GM12872 (cell line): ENCODE measurements around the gene DHRSX.

ENCODE experiments used
- TF ChIP-seq, protein P1 (sequence below): IDR thresholded peaks from 3 replicates; pipeline ENCODE4 v1.5.1; 2011; ENCODE audit warnings: low read depth, mild to moderate bottlenecking, low read length, moderate library complexity; ENCODE audit not compliant: insufficient read depth

Gene DHRSX

DNA sequence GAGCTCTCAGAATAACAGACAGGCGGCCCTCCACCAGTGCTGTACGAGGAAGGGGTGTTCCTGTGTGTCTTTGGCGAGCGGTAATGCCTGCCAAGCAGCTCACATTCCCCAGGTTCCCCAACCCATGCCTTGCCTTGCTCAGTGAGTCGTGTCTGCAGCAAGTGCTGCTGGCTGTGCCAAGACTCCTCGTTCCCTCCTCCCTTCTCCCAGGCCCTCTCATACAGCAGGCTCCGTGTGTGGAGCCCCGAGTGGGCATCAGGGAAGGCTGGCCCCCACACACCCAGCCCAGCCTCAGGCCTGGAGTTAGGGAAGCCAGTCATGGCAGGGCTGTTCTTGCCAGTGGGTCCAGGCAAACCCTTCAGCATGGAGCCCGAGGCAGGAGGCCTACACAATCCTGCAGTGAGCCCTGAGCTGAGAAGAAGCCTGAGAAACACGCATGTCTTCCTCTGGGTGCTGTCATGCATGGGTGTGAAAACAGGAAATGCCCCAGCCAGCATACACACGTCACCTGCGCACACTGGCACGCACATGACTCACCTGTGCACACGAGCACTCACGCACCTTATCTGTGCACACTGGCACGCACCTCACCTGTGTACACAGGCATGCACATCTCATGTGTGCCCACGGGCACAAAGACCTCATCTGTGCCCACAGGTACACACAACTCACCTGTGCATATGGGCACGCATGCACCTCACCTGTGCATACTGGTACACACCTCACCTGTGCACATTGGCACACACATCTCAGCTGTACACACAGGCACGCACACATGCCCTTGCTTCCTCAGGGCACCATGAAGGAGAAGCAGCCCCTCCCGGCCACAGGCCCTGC, 238.7 kb downstream of the DHRSX start:
- TF ChIP-seq, protein P1, sequence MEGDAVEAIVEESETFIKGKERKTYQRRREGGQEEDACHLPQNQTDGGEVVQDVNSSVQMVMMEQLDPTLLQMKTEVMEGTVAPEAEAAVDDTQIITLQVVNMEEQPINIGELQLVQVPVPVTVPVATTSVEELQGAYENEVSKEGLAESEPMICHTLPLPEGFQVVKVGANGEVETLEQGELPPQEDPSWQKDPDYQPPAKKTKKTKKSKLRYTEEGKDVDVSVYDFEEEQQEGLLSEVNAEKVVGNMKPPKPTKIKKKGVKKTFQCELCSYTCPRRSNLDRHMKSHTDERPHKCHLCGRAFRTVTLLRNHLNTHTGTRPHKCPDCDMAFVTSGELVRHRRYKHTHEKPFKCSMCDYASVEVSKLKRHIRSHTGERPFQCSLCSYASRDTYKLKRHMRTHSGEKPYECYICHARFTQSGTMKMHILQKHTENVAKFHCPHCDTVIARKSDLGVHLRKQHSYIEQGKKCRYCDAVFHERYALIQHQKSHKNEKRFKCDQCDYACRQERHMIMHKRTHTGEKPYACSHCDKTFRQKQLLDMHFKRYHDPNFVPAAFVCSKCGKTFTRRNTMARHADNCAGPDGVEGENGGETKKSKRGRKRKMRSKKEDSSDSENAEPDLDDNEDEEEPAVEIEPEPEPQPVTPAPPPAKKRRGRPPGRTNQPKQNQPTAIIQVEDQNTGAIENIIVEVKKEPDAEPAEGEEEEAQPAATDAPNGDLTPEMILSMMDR = no peak

DNA sequence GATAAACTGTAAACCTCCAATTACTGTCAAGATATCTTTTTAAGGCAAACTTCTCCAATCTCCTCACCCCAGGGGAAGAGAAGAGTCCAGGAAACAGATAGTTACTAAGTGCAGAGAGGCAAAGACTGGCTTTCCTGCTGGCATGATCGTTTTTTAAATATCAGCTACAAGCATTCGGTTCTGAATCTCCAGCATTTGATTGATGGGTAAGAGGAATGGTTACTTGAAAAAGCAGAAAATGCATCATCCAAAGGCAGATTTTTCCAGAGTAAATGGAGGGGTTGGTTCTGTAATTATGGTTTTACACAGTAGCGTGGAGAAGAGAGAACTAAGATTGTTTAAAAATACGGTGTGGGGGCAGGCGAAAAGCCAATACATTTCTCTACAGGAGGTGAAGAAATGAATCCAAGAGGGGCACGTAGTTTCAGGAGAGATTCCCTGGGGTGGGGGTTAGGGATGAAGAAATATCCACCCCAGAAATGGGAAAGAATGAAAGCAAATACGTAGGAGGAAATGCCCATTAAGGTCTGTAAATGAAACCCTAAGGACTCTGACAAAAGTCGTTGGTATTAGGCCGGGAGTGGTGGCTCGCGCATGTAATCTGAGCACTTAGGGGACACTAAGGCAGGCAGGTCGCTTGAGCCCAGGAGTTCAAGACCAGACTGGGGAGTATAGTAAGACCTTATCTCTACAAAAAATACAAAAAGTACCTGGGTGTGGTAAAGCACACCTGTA, 248.3 kb downstream of the DHRSX start:
- TF ChIP-seq, protein P1 = no peak

DNA sequence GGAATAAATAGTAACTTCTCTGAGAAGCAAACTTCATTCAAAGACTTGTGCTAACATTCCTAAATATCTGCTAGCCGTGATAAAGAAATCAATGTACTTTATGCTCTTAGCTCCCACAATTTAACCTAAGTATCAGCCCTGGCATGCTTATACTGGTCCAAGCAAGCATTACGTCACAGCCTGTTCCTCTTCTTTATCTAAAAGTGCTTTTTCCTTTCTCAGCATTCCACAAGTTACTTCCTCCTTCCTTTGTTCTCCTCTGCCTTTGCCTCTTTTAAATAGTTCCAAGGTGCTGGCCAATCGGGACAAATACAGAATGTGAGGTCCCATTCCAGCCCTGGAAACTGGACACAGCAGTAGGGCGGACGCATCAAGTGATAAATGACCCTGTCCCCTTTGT, 249.6 kb downstream of the DHRSX start:
- TF ChIP-seq, protein P1 = no peak

DNA sequence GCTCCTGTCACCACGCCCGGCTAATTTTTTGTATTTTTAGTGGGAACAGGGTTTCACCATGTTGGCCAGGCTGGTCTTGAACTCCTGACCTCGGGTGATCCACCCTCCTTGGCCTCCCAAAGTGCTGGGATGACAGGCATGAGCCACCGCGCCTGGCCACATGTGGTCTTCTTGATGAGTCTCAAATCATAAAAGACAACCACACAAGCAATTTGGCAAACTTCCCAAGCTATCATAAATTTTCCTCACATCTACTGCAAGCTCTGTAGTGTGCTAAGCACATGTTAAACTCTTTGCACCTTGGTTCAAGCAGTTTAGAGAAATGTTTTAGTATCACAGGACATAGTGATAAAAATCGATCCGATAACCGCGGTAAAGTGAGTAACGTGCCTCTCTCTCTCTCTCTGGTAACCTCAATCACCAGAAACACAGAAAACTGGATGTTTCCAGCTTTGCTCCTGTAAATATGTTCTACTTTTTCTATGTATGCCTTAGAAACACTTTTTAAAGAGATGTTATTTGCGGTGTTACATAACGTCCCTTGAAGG, 256.8 kb downstream of the DHRSX start:
- TF ChIP-seq, protein P1 = no peak

DNA sequence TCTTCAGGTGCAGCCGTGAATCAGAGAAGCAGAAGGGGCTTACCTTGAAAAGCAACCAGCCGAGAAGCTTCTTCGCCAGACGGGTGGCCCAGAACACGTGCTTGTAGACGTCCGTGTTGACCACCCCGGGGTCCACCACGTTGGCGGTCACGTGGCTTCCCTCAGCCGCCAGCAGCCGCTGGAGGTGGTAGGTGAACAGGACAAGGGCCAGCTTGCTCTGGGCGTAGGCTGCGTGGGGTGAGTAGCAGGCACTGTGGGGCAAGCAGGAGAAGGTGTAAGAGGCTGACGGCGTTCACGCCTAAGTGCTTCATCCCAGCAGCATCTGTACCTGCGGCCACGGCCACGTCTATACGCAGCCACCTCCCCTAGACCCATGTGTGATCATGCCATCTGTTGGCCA, 257.8 kb downstream of the DHRSX start:
- TF ChIP-seq, protein P1 = no peak

DNA sequence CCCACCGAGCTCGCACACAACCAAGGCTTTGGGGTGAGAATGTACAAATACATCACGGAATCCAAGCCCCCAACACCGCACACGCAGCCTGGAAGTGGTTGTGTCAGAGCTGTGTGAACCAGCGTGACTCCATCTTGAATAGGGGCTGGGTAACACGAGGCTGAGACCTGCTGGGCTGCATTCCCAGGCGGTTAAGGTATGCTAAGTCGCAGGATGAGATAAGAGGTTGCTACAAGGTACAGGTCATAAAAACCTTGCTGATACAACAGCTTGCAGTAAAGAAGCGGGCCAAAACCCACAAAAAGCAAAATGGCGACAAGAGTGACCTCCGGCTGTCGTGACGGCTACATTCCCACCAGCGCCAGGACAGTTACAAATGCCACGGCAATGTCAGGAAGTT, 258.4 kb downstream of the DHRSX start:
- TF ChIP-seq, protein P1 = no peak

DNA sequence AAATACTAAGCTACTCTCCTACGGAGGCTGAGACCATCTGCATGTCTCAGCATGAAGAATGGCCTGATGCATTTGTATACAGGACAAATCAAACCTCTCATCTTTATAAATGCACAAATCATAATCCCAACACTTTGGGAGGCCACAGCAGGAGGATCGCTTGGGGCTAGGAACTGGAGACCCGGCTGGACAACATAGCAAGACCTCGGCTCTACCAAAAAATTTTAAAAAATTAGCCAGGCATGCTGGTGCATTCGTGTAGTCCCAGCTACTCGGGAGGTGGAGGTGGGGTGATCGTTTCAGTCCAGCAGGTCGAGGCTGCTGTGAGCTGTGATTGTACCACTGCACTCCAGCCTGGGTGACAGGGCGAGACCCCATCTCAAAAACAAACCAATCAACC, 262.8 kb downstream of the DHRSX start:
- TF ChIP-seq, protein P1 = no peak
